Muscle of leg (tissue), 11 donors: Measurements from ENCODE around the gene ATP6V0E2. TPM values are rescaled to one million over a fixed set of nuclear protein-coding genes. Genes with fewer than 3 reads are reported as not detected.

Experiments used
- DNase-seq: peaks from one replicate; pipeline ENCODE4 v3.0.0; 2013
- H3K27ac ChIP-seq: one replicate; pipeline ENCODE4 v1.5.1; 2013; ENCODE audit warnings: mild to moderate bottlenecking, low read length, control low read depth
- H3K27me3 ChIP-seq: one replicate; pipeline ENCODE4 v1.6.1; 2013; ENCODE audit warnings: low read length; ENCODE audit not compliant: control insufficient read depth, insufficient read depth
- H3K36me3 ChIP-seq: one replicate; pipeline ENCODE4 v1.6.1; 2013; ENCODE audit warnings: low read length; ENCODE audit not compliant: control insufficient read depth, insufficient read depth
- H3K4me1 ChIP-seq: one replicate; pipeline ENCODE4 v1.6.1; 2013; ENCODE audit warnings: low read length; ENCODE audit not compliant: control insufficient read depth, insufficient read depth
- H3K4me3 ChIP-seq: one replicate; pipeline ENCODE4 v1.5.1; 2013; ENCODE audit warnings: low read length, control low read depth
- H3K9me3 ChIP-seq: replicated peaks from 2 replicates; pipeline ENCODE4 v1.6.1; 2013; ENCODE audit warnings: low read depth, low read length; ENCODE audit not compliant: control insufficient read depth
- WGBS: methylation state at CpG from one replicate; pipeline ENCODE4 v1.1.5; 2013; ENCODE audit warnings: missing lambda C conversion rate; ENCODE audit not compliant: insufficient coverage; 5-methylcytosine and 5-hydroxymethylcytosine counted together
- polyA plus RNA-seq, 8 donors: library from polyadenylated mRNA; unstranded; fragments of 120-200 nt; gene quantifications; one replicate each; pipeline versions ENCODE4 v1.2.1 to v1.2.3, GENCODE V29; 2013; ENCODE audit warnings: inconsistent platforms in 1 of 8, low replicate concordance in 1 of 8; ENCODE audit not compliant: insufficient read length in 8 of 8, insufficient read depth in 1 of 8
- total RNA-seq: library from RNA; stranded (reverse); fragments of 120-200 nt; gene quantifications from one replicate; pipeline ENCODE4 v1.2.4, GENCODE V29; 2013

The ATP6V0E2 gene
- total and polyA plus RNA-seq, 9 donors = 6.5 to 12.4 (median 8.7) TPM

GRCh38 chr7:149851449-149851848 is 22.3 kb upstream of the ATP6V0E2 start:
- Histone ChIP-seq H3K4me1 (peaks cover 16% of the 10 kb centered on the region), H3K4me3 (no peak overlapping the region), H3K36me3 (peaks cover 25% of the 10 kb centered on the region), H3K9me3 (no peaks in the 10 kb centered on the region), H3K27ac (no peak overlapping the region), H3K27me3 (no peaks in the 10 kb centered on the region)
- no peak for DNase-seq
- 94% methylated on average over 6 of the region's 9 CpGs for WGBS

- no peaks in the 10 kb centered on the region for H3K9me3 ChIP-seq
- no peaks in the 10 kb centered on the region for H3K27me3 ChIP-seq
- peaks cover 13% of the 10 kb centered on the region for H3K36me3 ChIP-seq
- WGBS = 100% methylated on average over 4 of the region's 9 CpGs
- H3K4me1 ChIP-seq = peaks cover 16% of the 10 kb centered on the region
- H3K27ac ChIP-seq = no peak overlapping the region
- no peak for DNase-seq
- H3K4me3 ChIP-seq = no peak overlapping the region
Observed at GRCh38 chr7:149853157-149853556, 20.6 kb upstream of the ATP6V0E2 start.

- no peak overlapping the region for H3K27ac ChIP-seq
- H3K4me1 ChIP-seq = peaks cover 16% of the 10 kb centered on the region
- peaks cover 15% of the 10 kb centered on the region for H3K36me3 ChIP-seq
- peak; percentile 57 for DNase-seq
- H3K27me3 ChIP-seq = no peaks in the 10 kb centered on the region
- no peaks in the 10 kb centered on the region for H3K9me3 ChIP-seq
- WGBS = 10% methylated on average over 7 of the region's 13 CpGs
- no peak overlapping the region for H3K4me3 ChIP-seq
Observed at GRCh38 chr7:149854611-149855360, 19.0 kb upstream of the ATP6V0E2 start.

- peak; percentile 62 for DNase-seq
- Histone ChIP-seq H3K4me1 (peaks cover 16% of the 10 kb centered on the region), H3K9me3 (no peaks in the 10 kb centered on the region), H3K36me3 (peaks cover 19% of the 10 kb centered on the region), H3K27me3 (no peaks in the 10 kb centered on the region), H3K27ac (no peak overlapping the region), H3K4me3 (no peak overlapping the region)
- 69% methylated on average over 9 of the region's 16 CpGs for WGBS
Observed at GRCh38 chr7:149855361-149856305, 18.1 kb upstream of the ATP6V0E2 start.

- H3K27ac ChIP-seq = no peak overlapping the region
- WGBS = 57% methylated on average over 5 of the region's 8 CpGs
- peaks cover 16% of the 10 kb centered on the region for H3K4me1 ChIP-seq
- H3K27me3 ChIP-seq = no peaks in the 10 kb centered on the region
- peaks cover 27% of the 10 kb centered on the region for H3K36me3 ChIP-seq
- H3K9me3 ChIP-seq = no peaks in the 10 kb centered on the region
- DNase-seq = no peak
- no peak overlapping the region for H3K4me3 ChIP-seq
Observed at GRCh38 chr7:149856583-149856982, 17.2 kb upstream of the ATP6V0E2 start.

GRCh38 chr7:149859369-149859768 is 14.4 kb upstream of the ATP6V0E2 start:
- H3K4me1 ChIP-seq = peaks cover 16% of the 10 kb centered on the region
- no peak overlapping the region for H3K4me3 ChIP-seq
- no peak for DNase-seq
- 88% methylated on average over 5 of the region's 6 CpGs for WGBS
- H3K9me3 ChIP-seq = no peaks in the 10 kb centered on the region
- no peak overlapping the region for H3K27ac ChIP-seq
- H3K36me3 ChIP-seq = peaks cover 46% of the 10 kb centered on the region
- H3K27me3 ChIP-seq = no peaks in the 10 kb centered on the region

GRCh38 chr7:149859876-149860275 is 13.9 kb upstream of the ATP6V0E2 start:
- Histone ChIP-seq H3K27ac (no peak overlapping the region), H3K4me3 (no peak overlapping the region), H3K36me3 (peaks cover 50% of the 10 kb centered on the region), H3K27me3 (no peaks in the 10 kb centered on the region), H3K9me3 (no peaks in the 10 kb centered on the region), H3K4me1 (peaks cover 11% of the 10 kb centered on the region)
- WGBS = 90% methylated on average over 2 of the region's 4 CpGs
- DNase-seq = no peak

GRCh38 chr7:149860821-149861727 is 12.7 kb upstream of the ATP6V0E2 start:
- H3K4me1 ChIP-seq = no peaks in the 10 kb centered on the region
- no peak overlapping the region for H3K27ac ChIP-seq
- peaks cover 58% of the 10 kb centered on the region for H3K36me3 ChIP-seq
- no peaks in the 10 kb centered on the region for H3K27me3 ChIP-seq
- no peaks in the 10 kb centered on the region for H3K9me3 ChIP-seq
- DNase-seq = no peak
- WGBS = 69% methylated on average over 38 of the region's 45 CpGs
- no peak overlapping the region for H3K4me3 ChIP-seq

- no peak overlapping the region for H3K27ac ChIP-seq
- H3K36me3 ChIP-seq = peaks cover 64% of the 10 kb centered on the region
- WGBS = 90% methylated on average over 16 of the region's 16 CpGs
- no peaks in the 10 kb centered on the region for H3K9me3 ChIP-seq
- no peak overlapping the region for H3K4me3 ChIP-seq
- H3K27me3 ChIP-seq = no peaks in the 10 kb centered on the region
- H3K4me1 ChIP-seq = no peaks in the 10 kb centered on the region
- DNase-seq = no peak
Observed at GRCh38 chr7:149861728-149862045, 12.1 kb upstream of the ATP6V0E2 start.
